Measurements from ENCODE around the gene SHISA9. TPM values are rescaled to one million over a fixed set of nuclear protein-coding genes. Genes with fewer than 3 reads are reported as not detected.

The SHISA9 gene
- total and polyA plus RNA-seq, 8 donors, result 0.15 to 1.3 (median 0.38) TPM; not detected in 4

GRCh38 chr16:12941896-12942295, 40.5 kb downstream of the SHISA9 start:
- TF ChIP-seq POLR2AphosphoS5 (IDR thresholded peaks at IDR 0.05), result no peak
- TF ChIP-seq EP300 (IDR thresholded peaks at IDR 0.05), result no peak
- no peak for DNase-seq
- Histone ChIP-seq H3K36me3 (no peaks in the 10 kb centered on the region), H3K27ac (no peak overlapping the region), H3K4me1 (no peaks in the 10 kb centered on the region), H3K27me3 (no peaks in the 10 kb centered on the region), H3K9me3 (peaks cover 0 to 13% (median 5%) of the 10 kb centered on the region in 4 donors), H3K4me3 (no peak overlapping the region)
- 72 to 92% (median 78%) methylated on average over 3 of the region's 3 CpGs for WGBS, 5 donors
- intact Hi-C loops (cut with DNase I; ENCODE audit: low total_unique reads), result no loop called here

DNA sequence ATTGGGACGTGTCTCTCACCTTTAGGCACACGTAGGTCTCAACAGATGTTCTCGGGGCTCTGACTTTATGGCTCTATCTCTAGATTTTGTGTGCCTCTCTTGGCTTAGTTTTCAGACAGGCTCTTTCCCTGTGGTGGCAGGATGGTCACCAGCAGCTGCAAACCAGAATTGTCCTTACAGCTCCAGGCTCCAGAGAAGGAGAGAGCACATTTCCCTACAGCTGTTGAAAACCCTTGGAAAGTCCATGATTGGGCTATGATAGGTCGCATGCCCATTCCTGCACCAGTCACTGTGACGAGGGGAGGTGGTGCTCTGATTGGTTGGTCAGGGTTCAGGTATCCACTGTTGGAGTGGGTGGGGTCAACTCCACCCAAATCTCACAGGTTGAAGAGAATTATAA, 41.5 kb downstream of the SHISA9 start:
- 63 to 75% (median 67%) methylated on average over 5 of the region's 5 CpGs for WGBS, 5 donors
- Histone ChIP-seq H3K4me1 (no peaks in the 10 kb centered on the region), H3K27me3 (no peaks in the 10 kb centered on the region), H3K4me3 (no peak overlapping the region), H3K36me3 (no peaks in the 10 kb centered on the region), H3K27ac (no peak overlapping the region), H3K9me3 (peaks cover 0 to 14% (median 5%) of the 10 kb centered on the region in 4 donors)
- TF ChIP-seq EP300 (IDR thresholded peaks at IDR 0.05), result no peak
- intact Hi-C loops (cut with DNase I; ENCODE audit: low total_unique reads), result no loop called here
- DNase-seq, result no peak

DNA sequence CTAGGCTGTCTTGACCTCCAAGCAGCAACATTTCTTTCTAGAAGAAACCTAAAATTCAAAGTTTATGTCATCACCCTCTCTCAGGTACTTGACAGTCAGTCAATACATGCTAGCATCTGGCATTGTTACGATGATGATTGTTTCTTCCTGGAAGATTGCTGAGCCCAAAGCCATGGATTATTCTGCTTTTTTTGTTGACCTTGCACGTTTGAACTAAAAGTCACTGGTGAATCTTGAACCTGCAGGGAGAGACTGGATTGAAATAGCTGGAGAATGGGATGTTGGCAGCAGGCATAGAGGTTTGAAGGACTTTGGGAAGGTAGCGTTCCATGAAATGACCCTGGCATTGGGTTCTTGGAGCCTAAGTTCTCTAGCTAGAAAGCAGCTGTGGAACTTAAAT, 42.9 kb downstream of the SHISA9 start:
- Histone ChIP-seq H3K27me3 (no peaks in the 10 kb centered on the region), H3K36me3 (no peaks in the 10 kb centered on the region), H3K27ac (no peak overlapping the region), H3K9me3 (peaks cover 0 to 14% (median 5%) of the 10 kb centered on the region in 4 donors), H3K4me3 (no peak overlapping the region), H3K4me1 (no peaks in the 10 kb centered on the region)
- no peak for DNase-seq
- WGBS, 5 donors, result 71 to 77% (median 75%) methylated on average over 3 of the region's 3 CpGs
- no peak for TF ChIP-seq POLR2A (IDR thresholded peaks at IDR 0.05)
- TF ChIP-seq, protein P1, sequence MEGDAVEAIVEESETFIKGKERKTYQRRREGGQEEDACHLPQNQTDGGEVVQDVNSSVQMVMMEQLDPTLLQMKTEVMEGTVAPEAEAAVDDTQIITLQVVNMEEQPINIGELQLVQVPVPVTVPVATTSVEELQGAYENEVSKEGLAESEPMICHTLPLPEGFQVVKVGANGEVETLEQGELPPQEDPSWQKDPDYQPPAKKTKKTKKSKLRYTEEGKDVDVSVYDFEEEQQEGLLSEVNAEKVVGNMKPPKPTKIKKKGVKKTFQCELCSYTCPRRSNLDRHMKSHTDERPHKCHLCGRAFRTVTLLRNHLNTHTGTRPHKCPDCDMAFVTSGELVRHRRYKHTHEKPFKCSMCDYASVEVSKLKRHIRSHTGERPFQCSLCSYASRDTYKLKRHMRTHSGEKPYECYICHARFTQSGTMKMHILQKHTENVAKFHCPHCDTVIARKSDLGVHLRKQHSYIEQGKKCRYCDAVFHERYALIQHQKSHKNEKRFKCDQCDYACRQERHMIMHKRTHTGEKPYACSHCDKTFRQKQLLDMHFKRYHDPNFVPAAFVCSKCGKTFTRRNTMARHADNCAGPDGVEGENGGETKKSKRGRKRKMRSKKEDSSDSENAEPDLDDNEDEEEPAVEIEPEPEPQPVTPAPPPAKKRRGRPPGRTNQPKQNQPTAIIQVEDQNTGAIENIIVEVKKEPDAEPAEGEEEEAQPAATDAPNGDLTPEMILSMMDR (IDR thresholded peaks at IDR 0.05), result no peak
- TF ChIP-seq POLR2AphosphoS5 (IDR thresholded peaks at IDR 0.05), result no peak
- intact Hi-C loops (cut with DNase I; ENCODE audit: low total_unique reads), result no loop called here

DNA sequence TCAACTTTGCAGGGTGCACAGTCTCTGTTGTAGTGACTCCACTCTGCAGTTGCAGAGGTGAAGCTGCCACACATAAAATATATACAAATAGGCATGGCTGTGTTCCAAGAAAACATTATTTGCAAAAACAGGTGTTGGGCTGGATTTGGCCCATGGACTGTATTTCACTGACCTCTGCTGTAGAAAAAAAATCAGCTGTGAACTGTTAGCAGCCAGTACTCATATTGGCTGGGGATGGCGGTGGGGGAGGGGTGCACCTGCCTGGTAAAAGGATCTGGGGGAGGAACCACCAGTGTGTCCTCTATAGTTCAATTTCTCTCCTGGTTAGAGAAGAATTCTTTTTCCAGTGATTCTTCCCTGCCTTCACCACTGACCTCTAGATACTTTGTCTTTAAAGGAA, 50.0 kb downstream of the SHISA9 start:
- H3K9me3 ChIP-seq, result peaks cover 0 to 6% (median 2%) of the 10 kb centered on the region in 4 donors
- no peak overlapping the region for H3K27ac ChIP-seq
- H3K27me3 ChIP-seq, result no peaks in the 10 kb centered on the region
- no peak overlapping the region for H3K4me3 ChIP-seq
- no peaks in the 10 kb centered on the region for H3K36me3 ChIP-seq
- intact Hi-C loops (cut with DNase I; ENCODE audit: low total_unique reads), result no loop called here
- DNase-seq, result no peak
- H3K4me1 ChIP-seq, result no peaks in the 10 kb centered on the region
- WGBS, 5 donors, result 75 to 89% (median 81%) methylated on average over 1 of the region's 1 CpG
- TF ChIP-seq POLR2A (IDR thresholded peaks at IDR 0.05) (no peak), POLR2AphosphoS5 (IDR thresholded peaks at IDR 0.05) (no peak), EP300 (IDR thresholded peaks at IDR 0.05) (no peak)
- TF ChIP-seq, protein P1 (IDR thresholded peaks at IDR 0.05), result no peak

GRCh38 chr16:12951976-12952375, 50.6 kb downstream of the SHISA9 start:
- 88 to 93% (median 92%) methylated on average over 4 of the region's 4 CpGs for WGBS, 5 donors
- no peaks in the 10 kb centered on the region for H3K27me3 ChIP-seq
- no peaks in the 10 kb centered on the region for H3K36me3 ChIP-seq
- H3K4me3 ChIP-seq, result no peak overlapping the region
- no peaks in the 10 kb centered on the region for H3K4me1 ChIP-seq
- no peak overlapping the region for H3K27ac ChIP-seq
- no peaks in the 10 kb centered on the region for H3K9me3 ChIP-seq
- intact Hi-C loops (cut with DNase I; ENCODE audit: low total_unique reads), result no loop called here
- TF ChIP-seq POLR2AphosphoS5 (IDR thresholded peaks at IDR 0.05) (no peak), EP300 (IDR thresholded peaks at IDR 0.05) (no peak), POLR2A (IDR thresholded peaks at IDR 0.05) (no peak)
- TF ChIP-seq, protein P1 (IDR thresholded peaks at IDR 0.05), result no peak
- DNase-seq, result no peak

All from stomach (tissue), 9 donors.